Measurements from ENCODE around the gene VPS39.

Gene VPS39

GRCh38 chr15:42145546-42146455 is 62.3 kb downstream of the VPS39 start:
- DNase-seq: no peak

GRCh38 chr15:42144841-42145375 is 63.2 kb downstream of the VPS39 start:
- DNase-seq: no peak

GRCh38 chr15:42143866-42144625 is 64.1 kb downstream of the VPS39 start:
- DNase-seq: no peak

GRCh38 chr15:42143356-42143755 is 64.7 kb downstream of the VPS39 start:
- DNase-seq: no peak

- no peak for DNase-seq
Observed at GRCh38 chr15:42141795-42142667, 66.1 kb downstream of the VPS39 start.

- DNase-seq: no peak
Observed at GRCh38 chr15:42141246-42141645, 66.9 kb downstream of the VPS39 start.

- DNase-seq: no peak
Observed at GRCh38 chr15:42140383-42141070, 67.6 kb downstream of the VPS39 start.

GRCh38 chr15:42139596-42139995 is 68.5 kb downstream of the VPS39 start:
- DNase-seq: no peak

- DNase-seq: no peak
Observed at GRCh38 chr15:42138968-42139386, 69.1 kb downstream of the VPS39 start.

GRCh38 chr15:42138411-42138810 is 69.7 kb downstream of the VPS39 start:
- no peak for DNase-seq

- DNase-seq: peak in 1 of 14 donors; percentile 4
Observed at GRCh38 chr15:42137461-42138261, 70.4 kb downstream of the VPS39 start.

GRCh38 chr15:42136513-42136912 is 71.6 kb downstream of the VPS39 start:
- DNase-seq: no peak

GRCh38 chr15:42135351-42135750 is 72.8 kb downstream of the VPS39 start:
- DNase-seq: no peak

- DNase-seq: no peak
Observed at GRCh38 chr15:42134617-42135245, 73.4 kb downstream of the VPS39 start.

- peak in 3 of 14 donors; percentile 12 to 22 (median 17) for DNase-seq
Observed at GRCh38 chr15:42133886-42134502, 74.1 kb downstream of the VPS39 start.

GRCh38 chr15:42133356-42133755 is 74.7 kb downstream of the VPS39 start:
- DNase-seq: no peak

- no peak for DNase-seq
Observed at GRCh38 chr15:42131826-42132806, 76.0 kb downstream of the VPS39 start.

- no peak for DNase-seq
Observed at GRCh38 chr15:42131006-42131405, 77.1 kb downstream of the VPS39 start.

Measured in C1 segment of cervical spinal cord (tissue), 14 donors.